Glomerular endothelial cell (primary cell): ENCODE measurements around the gene MAGED2. TPM values are rescaled to one million over a fixed set of nuclear protein-coding genes. Genes with fewer than 3 reads are reported as not detected.
"Not testable (repeated sequence)": the region's sequence is repeated elsewhere in the genome, so short reads cannot be mapped to it uniquely, and the experiment has no call there.

ENCODE experiments used
- DNase-seq: peaks from one replicate; pipeline ENCODE4 v3.0.0-alpha.2; 2011; ENCODE audit warnings: low read depth, low spot score; ENCODE audit errors: extremely low read depth
- total RNA-seq: library from RNA; depleted of rRNA; stranded (reverse); fragments of >200 nt; gene quantifications from 2 replicates; pipeline ENCODE4 v1.2.3, GENCODE V29; 2015

MAGED2 gene, protein sequence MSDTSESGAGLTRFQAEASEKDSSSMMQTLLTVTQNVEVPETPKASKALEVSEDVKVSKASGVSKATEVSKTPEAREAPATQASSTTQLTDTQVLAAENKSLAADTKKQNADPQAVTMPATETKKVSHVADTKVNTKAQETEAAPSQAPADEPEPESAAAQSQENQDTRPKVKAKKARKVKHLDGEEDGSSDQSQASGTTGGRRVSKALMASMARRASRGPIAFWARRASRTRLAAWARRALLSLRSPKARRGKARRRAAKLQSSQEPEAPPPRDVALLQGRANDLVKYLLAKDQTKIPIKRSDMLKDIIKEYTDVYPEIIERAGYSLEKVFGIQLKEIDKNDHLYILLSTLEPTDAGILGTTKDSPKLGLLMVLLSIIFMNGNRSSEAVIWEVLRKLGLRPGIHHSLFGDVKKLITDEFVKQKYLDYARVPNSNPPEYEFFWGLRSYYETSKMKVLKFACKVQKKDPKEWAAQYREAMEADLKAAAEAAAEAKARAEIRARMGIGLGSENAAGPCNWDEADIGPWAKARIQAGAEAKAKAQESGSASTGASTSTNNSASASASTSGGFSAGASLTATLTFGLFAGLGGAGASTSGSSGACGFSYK
- 361 and 403 TPM in 2 replicates for total RNA-seq

DNA sequence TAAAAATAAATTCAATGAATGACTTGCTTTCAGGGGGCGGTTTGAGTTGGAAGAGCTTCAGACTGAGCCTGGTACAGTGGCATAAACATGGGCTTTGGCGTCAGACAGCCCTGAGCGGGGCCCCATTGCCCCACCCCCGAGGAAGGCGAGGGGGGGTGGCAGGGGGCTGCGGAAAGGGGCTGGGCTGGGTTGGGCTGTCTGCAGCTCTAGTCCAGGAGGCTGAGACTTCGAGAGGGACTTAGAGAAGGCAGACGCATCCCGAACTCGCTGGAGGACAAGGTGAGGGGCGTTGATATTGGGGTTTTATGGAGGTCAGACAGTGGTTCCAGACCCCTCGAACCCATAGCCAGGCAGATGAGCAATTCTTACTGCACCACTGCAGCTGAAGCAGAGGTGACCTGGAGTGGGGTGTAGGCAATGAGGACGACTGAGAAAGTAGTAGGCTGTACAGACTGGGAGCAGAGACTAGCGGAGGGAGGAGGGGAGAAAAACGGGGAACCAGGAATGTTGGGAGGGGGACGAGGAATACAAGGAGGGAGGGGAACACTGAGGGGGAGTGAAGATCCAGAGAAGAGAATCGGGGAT is at the start of gene MAGED2:
Gene MAGED2 (plus strand): TSS at position 222 of the 585 bp plus-strand sequence. CDS start 1,587 bp downstream, outside the sequence.
- DNase-seq, result no peak

GRCh38 chrX:54758114-54759055 is 49.2 kb upstream of the MAGED2 start:
- DNase-seq, result no peak

DNA sequence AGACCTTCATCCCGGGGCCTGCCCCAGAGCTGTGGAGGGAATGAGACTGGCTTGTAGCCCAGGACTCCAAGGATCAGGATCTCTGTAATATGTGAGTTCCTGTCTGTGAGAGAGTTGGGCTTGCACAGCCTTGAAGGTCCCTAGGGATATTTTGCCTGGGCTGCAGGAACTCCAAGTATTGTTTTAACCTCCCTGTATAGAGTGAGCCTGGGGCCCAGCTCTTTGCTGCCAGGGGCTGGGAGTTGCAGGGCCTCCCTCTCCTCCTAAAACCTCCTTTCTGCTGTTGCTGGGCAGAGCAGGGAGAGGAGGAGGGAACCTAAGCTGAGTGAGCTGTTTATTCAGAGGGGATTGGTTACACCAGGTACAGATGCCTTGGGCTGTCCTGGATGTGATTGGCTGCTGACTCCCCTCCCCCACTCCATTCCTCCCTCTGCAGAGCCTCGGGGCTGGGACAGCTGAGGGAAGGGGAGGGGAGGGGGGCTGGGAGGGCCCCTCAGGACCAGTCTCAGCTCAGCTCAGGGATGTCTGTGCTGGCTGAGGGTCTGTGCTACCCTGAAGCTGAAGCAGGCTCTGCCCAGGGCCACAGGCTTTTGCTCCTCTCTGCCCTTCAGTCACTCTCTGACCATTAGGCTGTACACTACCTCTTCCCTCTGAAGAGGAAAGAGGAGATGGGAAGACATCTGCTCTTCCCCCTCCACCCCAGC is 33.0 kb upstream of the MAGED2 start:
- not testable (repeated sequence) for DNase-seq

DNA sequence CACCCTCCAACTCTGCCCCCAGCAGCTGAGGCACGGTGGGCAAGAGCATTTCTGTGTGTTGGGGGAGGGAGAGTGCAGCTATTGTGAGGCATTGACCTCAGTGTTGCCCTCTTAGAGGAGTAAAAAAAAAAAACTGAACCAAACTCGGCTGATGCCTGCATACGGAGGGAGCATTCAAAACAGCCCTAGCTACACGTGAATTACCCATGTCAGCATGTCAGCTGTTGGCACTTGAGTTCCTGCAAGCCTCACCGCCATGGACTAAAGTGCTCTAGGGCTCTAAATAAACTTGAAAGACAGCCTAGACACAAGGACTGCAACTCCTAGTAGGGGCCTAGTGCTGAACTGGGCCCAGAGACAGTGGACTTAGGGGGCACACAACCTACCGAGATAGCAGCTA is 31.5 kb upstream of the MAGED2 start:
- no peak for DNase-seq

- DNase-seq, result no peak
Measured at GRCh38 chrX:54776987-54777672, 30.4 kb upstream of the MAGED2 start.

DNA sequence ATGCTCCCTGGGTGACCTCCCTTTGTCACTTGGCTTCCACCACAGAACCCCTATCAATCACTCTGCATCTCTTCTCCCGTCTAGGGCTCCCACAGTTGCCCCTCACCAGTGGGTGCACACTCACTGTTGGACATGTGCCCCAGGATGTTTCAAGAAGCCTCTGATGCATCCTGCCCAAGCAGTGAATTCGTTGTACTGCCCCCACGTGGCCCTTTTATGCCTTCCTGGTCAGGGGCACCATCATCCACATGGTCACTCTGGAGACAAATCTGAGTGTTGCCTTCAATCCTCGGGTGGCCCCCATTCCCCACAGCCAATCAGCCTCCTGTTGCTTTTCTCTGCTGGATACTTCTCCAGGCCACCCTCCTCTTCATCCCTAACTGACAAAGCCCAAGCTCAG is 21.6 kb upstream of the MAGED2 start:
- no peak for DNase-seq

DNA sequence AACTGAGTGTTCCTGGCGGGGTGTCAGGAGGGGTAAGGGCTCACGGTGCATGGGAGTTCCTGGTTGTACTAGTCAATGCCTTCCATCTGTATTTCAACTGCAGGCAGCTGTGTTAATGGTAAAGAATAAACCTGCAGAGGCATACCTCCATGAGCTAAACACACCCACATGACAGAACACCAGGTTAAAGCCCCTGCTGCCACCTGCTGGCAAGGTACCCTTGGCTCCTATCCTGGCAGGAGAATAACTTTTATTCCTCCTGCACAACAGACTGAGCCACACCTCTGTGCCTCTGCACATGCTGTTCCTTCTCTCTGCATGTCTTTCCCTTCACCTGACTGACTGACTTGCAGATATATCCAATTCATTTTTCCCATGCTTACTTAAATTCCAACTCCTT is 20.6 kb upstream of the MAGED2 start:
- DNase-seq, result no peak

GRCh38 chrX:54788446-54788845 is 19.1 kb upstream of the MAGED2 start:
- DNase-seq, result no peak

- DNase-seq, result not testable (repeated sequence)
Measured at GRCh38 chrX:54789405-54789804, 18.1 kb upstream of the MAGED2 start.

GRCh38 chrX:54794028-54794427 is 13.5 kb upstream of the MAGED2 start:
- no peak for DNase-seq

GRCh38 chrX:54794795-54795194 is 12.8 kb upstream of the MAGED2 start:
- DNase-seq, result no peak

DNA sequence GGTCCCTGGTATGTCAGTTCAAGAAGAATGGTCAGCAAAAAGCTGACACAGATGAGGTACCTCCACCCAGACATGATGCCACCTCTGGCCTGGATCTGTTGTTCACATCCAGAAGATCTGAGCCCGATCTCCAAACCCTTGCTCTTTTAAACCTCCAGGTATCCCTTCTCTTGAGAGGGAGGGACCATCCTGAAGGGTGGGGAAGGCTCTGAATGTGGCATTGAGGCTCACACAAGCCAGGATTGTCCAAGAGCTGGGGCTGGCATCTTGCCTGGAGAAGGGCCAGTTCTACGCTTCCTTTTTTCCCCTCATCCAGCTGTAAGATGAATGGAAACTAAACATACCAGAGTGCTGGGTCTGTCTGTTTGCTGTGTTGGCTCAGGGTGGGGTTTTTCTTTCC is 9.4 kb upstream of the MAGED2 start, which contains the start of gene ITIH6:
Gene ITIH6 (minus strand): TSS at position 119 of the 400 bp plus-strand sequence. CDS start 45 bp downstream, at position 74.
- no peak for DNase-seq

DNA sequence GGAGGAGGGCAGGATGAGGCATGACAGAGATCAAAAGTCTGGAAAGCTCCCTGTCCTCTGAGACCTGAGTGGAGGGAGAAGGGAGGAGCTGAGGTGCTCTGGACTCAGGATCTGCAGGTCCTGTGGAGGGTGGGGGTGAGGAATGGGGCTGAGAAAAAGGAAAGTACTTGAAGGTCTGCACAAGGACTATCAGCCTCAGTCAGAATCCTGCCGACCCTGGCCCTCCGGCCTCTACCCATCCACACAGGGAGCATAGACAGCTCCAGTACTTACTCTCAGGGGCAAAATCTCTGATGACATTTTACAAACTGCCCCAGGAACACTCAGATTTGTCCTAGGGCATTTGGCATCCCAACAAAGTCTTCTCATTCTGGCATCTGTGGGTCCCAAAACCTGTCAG is 8.5 kb upstream of the MAGED2 start:
- DNase-seq, result no peak

DNA sequence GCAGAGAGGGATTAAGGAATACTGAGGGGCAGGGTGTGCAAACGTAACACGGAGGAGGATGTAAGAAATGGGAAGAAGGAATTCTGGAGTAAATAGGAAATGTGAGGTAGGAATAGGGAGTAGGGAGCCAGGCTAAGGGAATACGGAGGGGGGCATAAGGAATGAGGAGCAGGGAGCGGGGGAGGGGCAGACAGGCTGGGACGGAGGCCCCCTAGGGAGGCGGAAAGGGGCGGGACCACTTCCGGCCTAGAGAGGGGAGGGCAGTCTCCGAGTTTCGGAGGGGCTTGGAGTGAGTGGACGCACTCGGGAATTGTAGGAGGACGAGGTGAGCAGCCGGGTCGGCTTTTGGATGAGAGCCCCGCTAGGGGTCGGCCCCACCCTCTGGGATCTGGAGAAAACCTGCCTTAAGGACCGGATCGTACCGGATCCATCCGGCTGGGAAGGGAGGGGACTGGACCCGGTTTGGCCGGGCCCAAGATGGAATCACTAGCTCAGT is 612 bp downstream of the MAGED2 start:
- DNase-seq, result no peak

DNA sequence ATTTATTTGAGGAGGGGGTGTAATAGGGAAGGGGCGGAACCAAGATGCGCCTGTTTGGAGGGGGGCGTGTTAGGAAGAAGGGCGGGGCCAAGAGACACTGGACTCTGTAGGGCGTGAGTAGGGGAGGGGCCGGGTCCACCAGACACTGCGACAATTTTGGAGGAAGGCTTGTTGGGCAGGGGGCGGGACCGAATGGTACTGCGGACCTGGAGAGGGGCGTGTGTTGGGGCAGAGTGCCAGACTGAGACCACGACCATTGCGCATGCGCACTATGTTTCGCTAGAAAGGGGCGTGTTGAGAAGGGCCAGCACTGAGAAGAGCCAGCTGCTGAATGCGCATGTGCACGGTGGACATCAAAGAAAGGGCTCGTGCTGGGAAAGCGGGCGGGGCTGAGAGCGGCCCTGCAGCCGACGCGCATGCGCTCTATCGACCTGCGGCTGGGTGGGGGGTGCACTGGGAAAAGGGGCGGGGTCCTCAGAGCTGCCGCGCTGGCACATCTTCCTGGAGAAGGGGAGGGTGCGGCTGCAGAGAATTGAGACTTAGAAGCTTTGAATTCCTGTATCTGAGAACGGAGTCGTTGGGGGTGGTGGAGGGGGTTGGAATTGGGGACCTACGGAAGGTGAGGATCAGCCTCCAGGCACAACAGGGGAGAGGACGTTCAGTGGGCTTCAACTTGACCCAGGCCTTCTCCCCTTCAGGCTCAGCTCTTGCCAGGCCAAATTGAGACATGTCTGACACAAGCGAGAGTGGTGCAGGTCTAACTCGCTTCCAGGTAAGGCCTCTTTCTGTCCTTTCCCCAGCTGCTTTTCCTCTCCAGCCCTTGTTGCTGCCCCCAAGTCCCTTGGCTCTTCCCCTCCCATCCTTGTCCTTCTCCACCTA is 1.3 kb downstream of the MAGED2 start:
- DNase-seq, result peak; percentile 70

DNA sequence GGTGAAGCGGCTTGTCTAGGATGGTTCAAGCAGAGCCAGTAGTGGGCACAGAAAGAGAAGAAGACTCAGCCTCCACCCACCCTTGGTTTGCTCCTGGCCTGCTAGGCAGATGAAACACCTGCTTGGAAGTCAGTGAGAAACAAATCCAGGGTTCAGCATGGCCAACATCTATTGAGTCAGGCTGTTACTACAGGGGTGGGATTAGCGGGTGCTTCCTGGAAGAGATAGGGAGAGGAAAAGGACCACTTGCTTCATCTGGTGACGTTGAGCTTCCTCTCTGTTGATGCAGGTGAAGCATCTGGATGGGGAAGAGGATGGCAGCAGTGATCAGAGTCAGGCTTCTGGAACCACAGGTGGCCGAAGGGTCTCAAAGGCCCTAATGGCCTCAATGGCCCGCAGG is 3.0 kb downstream of the MAGED2 start:
- DNase-seq, result no peak

DNA sequence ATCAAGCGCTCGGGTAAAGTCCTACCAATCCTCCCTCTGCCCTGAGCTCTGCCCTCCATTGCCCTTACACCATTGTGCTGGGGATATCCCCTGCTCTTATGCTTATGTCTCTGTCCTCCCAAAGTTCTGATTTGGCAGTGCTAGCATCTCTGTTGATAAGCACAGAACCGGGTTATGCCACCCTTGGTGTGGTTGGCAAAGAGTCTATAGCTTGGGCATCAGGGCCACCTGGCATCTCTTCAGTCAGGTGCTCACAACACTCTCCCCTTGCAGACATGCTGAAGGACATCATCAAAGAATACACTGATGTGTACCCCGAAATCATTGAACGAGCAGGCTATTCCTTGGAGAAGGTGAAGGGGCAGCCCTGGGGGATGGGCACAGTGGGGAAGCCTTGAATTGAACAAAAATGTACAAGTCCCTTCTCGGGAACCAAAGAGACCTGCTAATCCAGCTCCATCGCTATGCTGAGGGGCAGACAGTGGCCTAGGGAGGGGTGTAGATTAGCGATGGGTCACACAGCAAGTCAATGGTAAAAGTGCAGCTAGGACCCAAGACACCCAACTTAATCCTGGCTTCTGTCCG is 3.8 kb downstream of the MAGED2 start:
- no peak for DNase-seq

GRCh38 chrX:54812306-54812705 is 4.8 kb downstream of the MAGED2 start:
- DNase-seq, result no peak
